Upper lobe of right lung (tissue), 1 donor: Measurements from ENCODE around the gene UBE2J1. TPM values are rescaled to one million over a fixed set of nuclear protein-coding genes. Genes with fewer than 3 reads are reported as not detected.

ENCODE experiments used
- ATAC-seq: fragments of 200-7000 bp; cut with Tn5 transposase; one replicate; pipeline ENCODE4 v1.9.1; 2020; ENCODE audit warnings: mild to moderate bottlenecking, moderate library complexity
- DNase-seq: peaks from one replicate; pipeline ENCODE4 v3.0.0-alpha.2; 2020
- H3K27ac ChIP-seq: fragments of 200-600 bp; one replicate; pipeline ENCODE4 v1.8.0; 2022
- H3K27me3 ChIP-seq: fragments of 200-600 bp; one replicate; pipeline ENCODE4 v1.8.0; 2022; ENCODE audit warnings: mild to moderate bottlenecking
- H3K36me3 ChIP-seq: fragments of 200-600 bp; one replicate; pipeline ENCODE4 v1.8.0; 2022
- H3K4me1 ChIP-seq: fragments of 200-600 bp; one replicate; pipeline ENCODE4 v1.8.0; 2022
- H3K4me3 ChIP-seq: fragments of 200-600 bp; one replicate; pipeline ENCODE4 v1.8.0; 2022; ENCODE audit warnings: mild to moderate bottlenecking
- H3K9me3 ChIP-seq: fragments of 200-600 bp; one replicate; pipeline ENCODE4 v1.8.0; 2022
- intact Hi-C: fragments of 100-400 bp; cut with DNase I; formaldehyde crosslinking; loops from one replicate; pipeline ENCODE4 v1.11.0; 2022
- total RNA-seq: library from RNA; stranded (reverse); fragmentation: NEBNext Ultra II Directional; extraction: Animal tissue kit (Norgen Biotek cat#: 25700); gene quantifications from one replicate; pipeline ENCODE4 v1.2.1, GENCODE V29; 2021
- TF ChIP-seq, protein P1 (sequence below): fragments of 200-600 bp; IDR thresholded peaks from one replicate; pipeline ENCODE4 v1.8.0; 2022; ENCODE audit warnings: antibody characterized with exemption
- donor health status: DM: no; HTN: yes; CAD: no; lungs with severe emphysema.

The UBE2J1 gene
- total RNA-seq, 1 donor from 2014 or later: 42.7 TPM

DNA sequence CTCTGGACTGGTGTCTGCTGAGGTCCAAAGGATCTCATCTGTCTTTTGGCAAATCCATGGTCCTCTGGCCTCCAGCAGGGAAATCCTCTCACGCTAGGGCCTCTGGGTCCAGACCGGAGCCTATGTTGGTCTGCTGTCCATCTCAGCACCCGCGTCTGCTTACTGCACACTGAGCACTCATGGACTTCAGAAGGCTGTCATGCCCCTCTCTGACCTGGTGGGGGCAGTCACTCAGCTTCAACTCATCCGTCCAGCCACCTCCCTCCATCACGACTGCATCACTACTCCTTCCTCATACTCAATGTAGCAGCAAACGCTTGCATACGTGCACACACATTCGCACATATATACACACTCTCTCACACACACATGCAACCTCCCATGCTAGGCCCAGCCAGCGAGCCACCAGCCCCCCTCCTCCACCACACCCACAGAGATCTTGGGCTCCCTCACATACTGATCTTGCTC lies 70.7 kb downstream of the UBE2J1 start:
- ATAC-seq (peak; percentile 93), DNase-seq (no peak)
- no peak overlapping the region for H3K4me3 ChIP-seq
- intact Hi-C loops: no loop called here
- no peaks in the 10 kb centered on the region for H3K9me3 ChIP-seq
- TF ChIP-seq, protein P1, sequence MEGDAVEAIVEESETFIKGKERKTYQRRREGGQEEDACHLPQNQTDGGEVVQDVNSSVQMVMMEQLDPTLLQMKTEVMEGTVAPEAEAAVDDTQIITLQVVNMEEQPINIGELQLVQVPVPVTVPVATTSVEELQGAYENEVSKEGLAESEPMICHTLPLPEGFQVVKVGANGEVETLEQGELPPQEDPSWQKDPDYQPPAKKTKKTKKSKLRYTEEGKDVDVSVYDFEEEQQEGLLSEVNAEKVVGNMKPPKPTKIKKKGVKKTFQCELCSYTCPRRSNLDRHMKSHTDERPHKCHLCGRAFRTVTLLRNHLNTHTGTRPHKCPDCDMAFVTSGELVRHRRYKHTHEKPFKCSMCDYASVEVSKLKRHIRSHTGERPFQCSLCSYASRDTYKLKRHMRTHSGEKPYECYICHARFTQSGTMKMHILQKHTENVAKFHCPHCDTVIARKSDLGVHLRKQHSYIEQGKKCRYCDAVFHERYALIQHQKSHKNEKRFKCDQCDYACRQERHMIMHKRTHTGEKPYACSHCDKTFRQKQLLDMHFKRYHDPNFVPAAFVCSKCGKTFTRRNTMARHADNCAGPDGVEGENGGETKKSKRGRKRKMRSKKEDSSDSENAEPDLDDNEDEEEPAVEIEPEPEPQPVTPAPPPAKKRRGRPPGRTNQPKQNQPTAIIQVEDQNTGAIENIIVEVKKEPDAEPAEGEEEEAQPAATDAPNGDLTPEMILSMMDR: peak; percentile 42
- H3K36me3 ChIP-seq: no peaks in the 10 kb centered on the region
- no peak overlapping the region for H3K27ac ChIP-seq
- no peaks in the 10 kb centered on the region for H3K4me1 ChIP-seq
- H3K27me3 ChIP-seq: no peaks in the 10 kb centered on the region

DNA sequence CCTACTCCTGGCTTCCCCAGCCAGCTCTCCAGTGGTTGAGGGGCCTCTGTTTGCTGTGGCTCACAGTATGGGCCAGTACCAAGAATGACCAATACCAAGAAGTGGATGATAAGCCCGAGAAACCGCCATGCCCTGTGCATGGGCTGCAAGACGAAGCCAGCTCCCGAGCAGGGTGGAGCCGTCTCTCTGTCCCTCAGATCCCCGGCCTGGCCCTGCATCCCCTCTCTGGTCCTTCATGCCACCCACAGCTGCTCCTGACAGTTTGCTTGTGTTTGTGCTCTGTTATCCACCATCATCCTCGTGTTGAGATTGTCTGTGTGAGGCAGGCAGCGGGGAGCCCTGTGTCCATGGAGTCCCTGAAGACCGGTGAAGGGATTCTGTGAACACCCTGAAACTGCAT lies 73.6 kb downstream of the UBE2J1 start:
- ATAC-seq (no peak), DNase-seq (no peak)
- H3K27ac ChIP-seq: no peak overlapping the region
- no peaks in the 10 kb centered on the region for H3K27me3 ChIP-seq
- H3K4me3 ChIP-seq: no peak overlapping the region
- TF ChIP-seq, protein P1: no peak
- no peaks in the 10 kb centered on the region for H3K4me1 ChIP-seq
- no peaks in the 10 kb centered on the region for H3K36me3 ChIP-seq
- intact Hi-C loops: no loop called here
- no peaks in the 10 kb centered on the region for H3K9me3 ChIP-seq

Other genes starting within 250 kb of the UBE2J1 start
- not detected for gene SRSF12, start 234.7 kb downstream of the UBE2J1 start, total RNA-seq
- 7.1 TPM for gene PM20D2, start 206.7 kb downstream of the UBE2J1 start, total RNA-seq
- not detected for gene GABRR1, start 135.4 kb downstream of the UBE2J1 start, total RNA-seq
- gene GABRR2, start 37.4 kb downstream of the UBE2J1 start, total RNA-seq: 1.4 TPM
- gene RRAGD, start 59.6 kb upstream of the UBE2J1 start, total RNA-seq: 44.0 TPM
- 20.2 TPM for gene ANKRD6, start 80.4 kb upstream of the UBE2J1 start, total RNA-seq